Measurements from ENCODE around the gene ALKBH7. TPM values are rescaled to one million over a fixed set of nuclear protein-coding genes. Genes with fewer than 3 reads are reported as not detected.
"Not testable (repeated sequence)": the region's sequence is repeated elsewhere in the genome, so short reads cannot be mapped to it uniquely, and the experiment has no call there.

ALKBH7 gene
- total RNA-seq, 1 donor from 2014 or later: 23.7 TPM

DNA sequence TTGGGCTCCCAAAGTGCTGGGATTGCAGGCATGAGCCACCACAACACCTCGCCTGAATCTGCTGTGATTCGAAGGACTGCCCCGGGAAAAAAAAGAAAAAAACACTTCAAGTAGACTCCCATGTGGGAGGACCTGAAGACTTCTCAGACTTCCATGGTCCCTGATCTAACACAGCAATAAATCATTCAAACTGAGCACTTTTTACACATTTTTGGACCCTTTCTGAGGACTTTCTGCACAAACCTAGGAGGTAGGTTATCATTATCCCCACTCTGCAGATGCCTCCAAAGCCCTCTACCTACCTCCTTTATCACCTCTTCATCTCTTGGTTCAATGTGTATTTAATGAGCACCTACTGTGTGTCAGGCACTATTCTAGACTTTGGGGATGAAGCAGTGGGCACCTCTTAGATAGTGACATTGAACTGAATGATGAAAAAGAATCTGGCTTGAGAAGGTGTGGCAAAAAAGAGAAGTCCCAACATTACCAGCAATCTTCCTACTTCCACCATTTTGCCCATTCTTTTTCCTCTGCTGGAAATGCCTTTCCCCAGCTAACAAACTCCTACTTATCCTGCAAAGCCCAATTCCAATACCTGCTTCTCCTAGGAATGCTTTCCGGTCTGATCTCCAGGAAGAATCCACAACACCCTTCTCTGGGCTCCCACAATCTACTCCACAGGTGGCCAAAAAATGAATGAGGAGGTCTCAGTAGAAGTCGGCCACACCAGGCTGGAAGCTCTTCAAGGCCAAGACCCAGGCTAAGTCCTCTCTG, 12.8 kb upstream of the ALKBH7 start:
- no peak for DNase-seq (ENCODE audit: low read depth)
- H3K27me3 ChIP-seq (ENCODE audit: control insufficient read depth, insufficient read depth, low read length): no peaks in the 10 kb centered on the region
- TF ChIP-seq CTCF (IDR thresholded peaks at IDR 0.05; ENCODE audit: insufficient read depth, low read length, severe bottlenecking): no peak
- no peak overlapping the region for H3K4me3 ChIP-seq (ENCODE audit: low read depth, low read length)
- H3K36me3 ChIP-seq (ENCODE audit: control insufficient read depth, insufficient read depth, low read length): no peaks in the 10 kb centered on the region
- FAIRE-seq: no peak

- not testable (repeated sequence) for DNase-seq (ENCODE audit: low read depth); H3K36me3 ChIP-seq (ENCODE audit: control insufficient read depth, insufficient read depth, low read length); H3K27me3 ChIP-seq (ENCODE audit: control insufficient read depth, insufficient read depth, low read length); FAIRE-seq; H3K4me3 ChIP-seq (ENCODE audit: low read depth, low read length)
Measured at GRCh38 chr19:6360445-6360844, 12.1 kb upstream of the ALKBH7 start.

- H3K27me3 ChIP-seq (ENCODE audit: control insufficient read depth, insufficient read depth, low read length); H3K36me3 ChIP-seq (ENCODE audit: control insufficient read depth, insufficient read depth, low read length); DNase-seq (ENCODE audit: low read depth); FAIRE-seq: not testable (repeated sequence)
- H3K4me3 ChIP-seq (ENCODE audit: low read depth, low read length): peak overlapping the region; percentile 85
Measured at GRCh38 chr19:6360857-6361216, 11.8 kb upstream of the ALKBH7 start.

- Histone ChIP-seq H3K36me3 (ENCODE audit: control insufficient read depth, insufficient read depth, low read length) (peaks cover 9% of the 10 kb centered on the region), H3K4me3 (ENCODE audit: low read depth, low read length) (peak overlapping the region; percentile 85), H3K27me3 (ENCODE audit: control insufficient read depth, insufficient read depth, low read length) (no peaks in the 10 kb centered on the region)
- DNase-seq (ENCODE audit: low read depth) (no peak), FAIRE-seq (no peak)
- TF ChIP-seq CTCF (IDR thresholded peaks at IDR 0.05; ENCODE audit: insufficient read depth, low read length, severe bottlenecking): no peak
Measured at GRCh38 chr19:6362027-6362350, 10.6 kb upstream of the ALKBH7 start.

DNA sequence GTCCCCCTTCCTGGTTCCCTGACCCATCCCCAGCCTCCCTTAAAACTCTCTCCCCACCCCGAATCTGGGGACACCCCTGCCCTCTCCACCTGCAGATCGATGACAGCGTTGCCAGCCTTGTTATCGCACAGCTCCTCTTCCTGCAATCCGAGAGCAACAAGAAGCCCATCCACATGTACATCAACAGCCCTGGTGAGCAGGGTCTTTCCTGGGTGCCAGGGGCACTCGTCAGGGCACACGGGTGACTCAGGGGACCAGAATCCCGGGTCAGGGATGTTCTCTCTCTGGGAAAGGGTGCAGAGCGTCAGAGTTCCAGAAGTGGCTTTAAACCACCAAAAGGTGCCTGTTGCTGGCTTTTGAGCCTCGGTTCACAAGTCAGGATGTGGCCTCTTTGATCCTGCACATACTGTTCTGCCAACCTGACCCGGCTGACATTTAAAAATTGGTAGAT, 10.2 kb upstream of the ALKBH7 start:
- no peak for FAIRE-seq
- TF ChIP-seq CTCF (IDR thresholded peaks at IDR 0.05; ENCODE audit: insufficient read depth, low read length, severe bottlenecking): no peak
- no peak for DNase-seq (ENCODE audit: low read depth)

GRCh38 chr19:6364353-6364752, 8.2 kb upstream of the ALKBH7 start:
- no peak for TF ChIP-seq CTCF (IDR thresholded peaks at IDR 0.05; ENCODE audit: insufficient read depth, low read length, severe bottlenecking)
- peaks cover 17% of the 10 kb centered on the region for H3K36me3 ChIP-seq (ENCODE audit: control insufficient read depth, insufficient read depth, low read length)
- DNase-seq (ENCODE audit: low read depth) (no peak), FAIRE-seq (no peak)
- H3K27me3 ChIP-seq (ENCODE audit: control insufficient read depth, insufficient read depth, low read length): no peaks in the 10 kb centered on the region
- H3K4me3 ChIP-seq (ENCODE audit: low read depth, low read length): no peak overlapping the region

More for the DNA sequence above, 10.2 kb upstream of the ALKBH7 start:
- peaks cover 9% of the 10 kb centered on the region for H3K36me3 ChIP-seq (ENCODE audit: control insufficient read depth, insufficient read depth, low read length)
- H3K4me3 ChIP-seq (ENCODE audit: low read depth, low read length): peak overlapping the region; percentile 85
- no peaks in the 10 kb centered on the region for H3K27me3 ChIP-seq (ENCODE audit: control insufficient read depth, insufficient read depth, low read length)
